22Rv1 (cell line): ENCODE results near the gene MMP7.

Source experiments
- CTCF ChIP-seq: fragments of 450-650 bp; IDR thresholded peaks from 2 replicates; pipeline ENCODE4 v1.5.1; 2017; ENCODE audit warnings: mild to moderate bottlenecking
- ZFX ChIP-seq: fragments of 450-650 bp; IDR thresholded peaks from 2 replicates; pipeline ENCODE4 v1.6.1; 2017; ENCODE audit warnings: antibody characterized with exemption, borderline replicate concordance

GRCh38 chr11:102560555-102561011, 30.0 kb upstream of the MMP7 start:
- no peak for TF ChIP-seq ZFX
- TF ChIP-seq CTCF, result no peak
